Measurements from ENCODE around the gene NASP. TPM values are rescaled to one million over a fixed set of nuclear protein-coding genes. Genes with fewer than 3 reads are reported as not detected.
A peak's percentile ranks its signal among the peaks of the same experiment; 100 is the strongest.

The NASP gene
- total RNA-seq, 2 donors from 2014 or later: 214 to 241 TPM

GRCh38 chr1:45640293-45640692, 56.5 kb downstream of the NASP start:
- H3K4me3 Mint-ChIP-seq: no peak overlapping the region
- H3K4me1 Mint-ChIP-seq (ENCODE audit: low read depth): peaks cover 4% of the 10 kb centered on the region
- no peaks in the 10 kb centered on the region for H3K27me3 Mint-ChIP-seq (ENCODE audit: low read depth)
- ATAC-seq (replicated peaks in 1 of 2): no peak
- DNase-seq: no peak
- no peaks in the 10 kb centered on the region for H3K9me3 Mint-ChIP-seq
- H3K36me3 Mint-ChIP-seq (ENCODE audit: insufficient read depth in 2 of 2): peaks cover 2 to 15% of the 10 kb centered on the region in 2 donors
- peak overlapping the region; percentile 26 for H3K27ac Mint-ChIP-seq

GRCh38 chr1:45643321-45643720, 59.5 kb downstream of the NASP start:
- no peaks in the 10 kb centered on the region for H3K9me3 Mint-ChIP-seq
- ATAC-seq (replicated peaks in 1 of 2) (no peak), DNase-seq (no peak)
- H3K27ac Mint-ChIP-seq: peak overlapping the region; percentile 83
- H3K4me3 Mint-ChIP-seq: no peak overlapping the region
- peaks cover 8% of the 10 kb centered on the region for H3K4me1 Mint-ChIP-seq (ENCODE audit: low read depth)
- peaks cover 2 to 26% of the 10 kb centered on the region in 2 donors for H3K36me3 Mint-ChIP-seq (ENCODE audit: insufficient read depth in 2 of 2)
- no peaks in the 10 kb centered on the region for H3K27me3 Mint-ChIP-seq (ENCODE audit: low read depth)

- Mint-ChIP-seq H3K9me3 (no peaks in the 10 kb centered on the region), H3K27ac (no peak overlapping the region), H3K36me3 (ENCODE audit: insufficient read depth in 2 of 2) (peaks cover 2 to 26% of the 10 kb centered on the region in 2 donors), H3K4me1 (ENCODE audit: low read depth) (peaks cover 8% of the 10 kb centered on the region), H3K27me3 (ENCODE audit: low read depth) (no peaks in the 10 kb centered on the region), H3K4me3 (no peak overlapping the region)
- DNase-seq (no peak), ATAC-seq (replicated peaks in 1 of 2) (no peak)
These were observed 60.1 kb downstream of the NASP start for GRCh38 chr1:45643978-45644377.

- peaks cover 2 to 27% of the 10 kb centered on the region in 2 donors for H3K36me3 Mint-ChIP-seq (ENCODE audit: insufficient read depth in 2 of 2)
- peaks cover 8% of the 10 kb centered on the region for H3K4me1 Mint-ChIP-seq (ENCODE audit: low read depth)
- H3K27ac Mint-ChIP-seq: no peak overlapping the region
- no peak overlapping the region for H3K4me3 Mint-ChIP-seq
- no peak for DNase-seq
- no peak for ATAC-seq (replicated peaks in 1 of 2)
- no peaks in the 10 kb centered on the region for H3K27me3 Mint-ChIP-seq (ENCODE audit: low read depth)
- no peaks in the 10 kb centered on the region for H3K9me3 Mint-ChIP-seq
These were observed 60.8 kb downstream of the NASP start for GRCh38 chr1:45644661-45645060.

GRCh38 chr1:45647248-45648021, 63.6 kb downstream of the NASP start:
- H3K4me1 Mint-ChIP-seq (ENCODE audit: low read depth): peaks cover 8% of the 10 kb centered on the region
- H3K27ac Mint-ChIP-seq: peak overlapping the region; percentile 69
- no peak for DNase-seq
- no peaks in the 10 kb centered on the region for H3K27me3 Mint-ChIP-seq (ENCODE audit: low read depth)
- no peaks in the 10 kb centered on the region for H3K9me3 Mint-ChIP-seq
- no peak overlapping the region for H3K4me3 Mint-ChIP-seq
- ATAC-seq (replicated peaks in 1 of 2): no peak
- H3K36me3 Mint-ChIP-seq (ENCODE audit: insufficient read depth in 2 of 2): peaks cover 2 to 33% of the 10 kb centered on the region in 2 donors

GRCh38 chr1:45654540-45655280, 70.9 kb downstream of the NASP start:
- ATAC-seq (replicated peaks in 1 of 2) (peak; percentile 100), DNase-seq (peak; percentile 23 to 35)
- Mint-ChIP-seq H3K36me3 (ENCODE audit: insufficient read depth in 2 of 2) (peaks cover 9 to 51% of the 10 kb centered on the region in 2 donors), H3K27ac (peak overlapping the region; percentile 80), H3K4me3 (peak overlapping the region; percentile 27 to 76), H3K4me1 (ENCODE audit: low read depth) (peaks cover 27% of the 10 kb centered on the region), H3K9me3 (no peaks in the 10 kb centered on the region), H3K27me3 (ENCODE audit: low read depth) (no peaks in the 10 kb centered on the region)

GRCh38 chr1:45656573-45657226, 72.9 kb downstream of the NASP start:
- ATAC-seq (replicated peaks in 1 of 2): no peak
- Mint-ChIP-seq H3K27me3 (ENCODE audit: low read depth) (no peaks in the 10 kb centered on the region), H3K4me1 (ENCODE audit: low read depth) (peaks cover 27% of the 10 kb centered on the region), H3K9me3 (no peaks in the 10 kb centered on the region), H3K36me3 (ENCODE audit: insufficient read depth in 2 of 2) (peaks cover 9 to 37% of the 10 kb centered on the region in 2 donors), H3K27ac (peak overlapping the region; percentile 24), H3K4me3 (no peak overlapping the region)
- no peak for DNase-seq

GRCh38 chr1:45658171-45658570, 74.3 kb downstream of the NASP start:
- no peaks in the 10 kb centered on the region for H3K27me3 Mint-ChIP-seq (ENCODE audit: low read depth)
- H3K36me3 Mint-ChIP-seq (ENCODE audit: insufficient read depth in 2 of 2): peaks cover 9 to 32% of the 10 kb centered on the region in 2 donors
- ATAC-seq (replicated peaks in 1 of 2): no peak
- no peak for DNase-seq
- H3K4me1 Mint-ChIP-seq (ENCODE audit: low read depth): peaks cover 35% of the 10 kb centered on the region
- no peak overlapping the region for H3K4me3 Mint-ChIP-seq
- peak overlapping the region; percentile 24 for H3K27ac Mint-ChIP-seq
- no peaks in the 10 kb centered on the region for H3K9me3 Mint-ChIP-seq

GRCh38 chr1:45659222-45659621, 75.4 kb downstream of the NASP start:
- peaks cover 9 to 35% of the 10 kb centered on the region in 2 donors for H3K36me3 Mint-ChIP-seq (ENCODE audit: insufficient read depth in 2 of 2)
- peaks cover 43% of the 10 kb centered on the region for H3K4me1 Mint-ChIP-seq (ENCODE audit: low read depth)
- H3K27ac Mint-ChIP-seq: no peak overlapping the region
- DNase-seq (no peak), ATAC-seq (replicated peaks in 1 of 2) (no peak)
- no peak overlapping the region for H3K4me3 Mint-ChIP-seq
- H3K27me3 Mint-ChIP-seq (ENCODE audit: low read depth): no peaks in the 10 kb centered on the region
- H3K9me3 Mint-ChIP-seq: no peaks in the 10 kb centered on the region

GRCh38 chr1:45660336-45660735, 76.5 kb downstream of the NASP start:
- DNase-seq (no peak), ATAC-seq (replicated peaks in 1 of 2) (no peak)
- Mint-ChIP-seq H3K36me3 (ENCODE audit: insufficient read depth in 2 of 2) (peaks cover 3 to 25% of the 10 kb centered on the region in 2 donors), H3K27me3 (ENCODE audit: low read depth) (no peaks in the 10 kb centered on the region), H3K27ac (no peak overlapping the region), H3K4me1 (ENCODE audit: low read depth) (peaks cover 32% of the 10 kb centered on the region), H3K9me3 (no peaks in the 10 kb centered on the region), H3K4me3 (no peak overlapping the region)

- DNase-seq (no peak), ATAC-seq (replicated peaks in 1 of 2) (no peak)
- Mint-ChIP-seq H3K36me3 (ENCODE audit: insufficient read depth in 2 of 2) (peaks cover 0 to 7% of the 10 kb centered on the region in 2 donors), H3K9me3 (no peaks in the 10 kb centered on the region), H3K4me3 (no peak overlapping the region), H3K27ac (no peak overlapping the region), H3K27me3 (ENCODE audit: low read depth) (no peaks in the 10 kb centered on the region), H3K4me1 (ENCODE audit: low read depth) (peaks cover 52% of the 10 kb centered on the region)
These were observed 83.0 kb downstream of the NASP start for GRCh38 chr1:45666836-45667235.

GRCh38 chr1:45667321-45668111, 83.7 kb downstream of the NASP start:
- H3K9me3 Mint-ChIP-seq: no peaks in the 10 kb centered on the region
- no peaks in the 10 kb centered on the region for H3K27me3 Mint-ChIP-seq (ENCODE audit: low read depth)
- peaks cover 50% of the 10 kb centered on the region for H3K4me1 Mint-ChIP-seq (ENCODE audit: low read depth)
- DNase-seq (no peak), ATAC-seq (replicated peaks in 1 of 2) (no peak)
- H3K27ac Mint-ChIP-seq: no peak overlapping the region
- no peak overlapping the region for H3K4me3 Mint-ChIP-seq
- peaks cover 0 to 7% of the 10 kb centered on the region in 2 donors for H3K36me3 Mint-ChIP-seq (ENCODE audit: insufficient read depth in 2 of 2)
